ENCODE measurements around the gene MAP2K7.

Gene MAP2K7

DNA sequence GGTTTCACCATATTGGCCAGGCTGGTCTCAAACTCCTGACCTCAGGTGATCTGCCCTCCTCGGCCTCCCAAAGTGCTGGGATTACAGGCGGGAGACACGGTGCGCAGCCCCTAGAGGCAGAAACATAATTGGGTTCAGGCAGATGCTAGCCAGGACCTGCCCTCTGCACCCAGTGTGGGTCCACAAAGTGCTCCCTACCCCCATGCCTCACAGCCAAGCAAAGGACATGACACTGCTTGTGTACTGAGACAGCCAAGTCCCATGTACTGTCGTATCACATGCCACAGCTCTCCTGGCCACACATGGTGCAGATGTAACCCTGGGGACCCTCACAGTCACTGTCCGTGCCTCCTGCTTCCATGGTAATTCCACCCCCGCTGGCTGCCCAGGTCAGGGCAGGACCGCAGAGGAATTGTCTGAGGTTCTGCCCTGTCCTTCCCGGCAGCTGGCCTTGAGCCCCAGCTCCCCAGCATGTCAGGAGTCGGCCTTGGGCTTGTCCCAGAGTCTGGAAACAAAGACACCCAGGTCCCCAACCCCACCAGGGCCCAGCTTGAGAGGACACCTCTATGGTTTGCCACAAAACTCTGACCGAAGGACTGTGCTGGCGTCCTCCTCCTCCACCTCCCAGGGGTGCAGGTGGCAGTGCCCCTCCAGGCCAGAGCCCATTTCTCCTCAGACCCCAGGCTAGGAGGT lies 37.1 kb upstream of the MAP2K7 start:
- in situ Hi-C loops (cut with MboI; ENCODE audit: low sequenced_read_pairs): no loop called here

- in situ Hi-C loops (cut with MboI; ENCODE audit: low sequenced_read_pairs): no loop called here
These were observed 36.4 kb upstream of the MAP2K7 start for GRCh38 chr19:7867092-7867844.

- in situ Hi-C loops (cut with MboI; ENCODE audit: low sequenced_read_pairs): no loop called here
These were observed 35.4 kb upstream of the MAP2K7 start for GRCh38 chr19:7868326-7868670.

DNA sequence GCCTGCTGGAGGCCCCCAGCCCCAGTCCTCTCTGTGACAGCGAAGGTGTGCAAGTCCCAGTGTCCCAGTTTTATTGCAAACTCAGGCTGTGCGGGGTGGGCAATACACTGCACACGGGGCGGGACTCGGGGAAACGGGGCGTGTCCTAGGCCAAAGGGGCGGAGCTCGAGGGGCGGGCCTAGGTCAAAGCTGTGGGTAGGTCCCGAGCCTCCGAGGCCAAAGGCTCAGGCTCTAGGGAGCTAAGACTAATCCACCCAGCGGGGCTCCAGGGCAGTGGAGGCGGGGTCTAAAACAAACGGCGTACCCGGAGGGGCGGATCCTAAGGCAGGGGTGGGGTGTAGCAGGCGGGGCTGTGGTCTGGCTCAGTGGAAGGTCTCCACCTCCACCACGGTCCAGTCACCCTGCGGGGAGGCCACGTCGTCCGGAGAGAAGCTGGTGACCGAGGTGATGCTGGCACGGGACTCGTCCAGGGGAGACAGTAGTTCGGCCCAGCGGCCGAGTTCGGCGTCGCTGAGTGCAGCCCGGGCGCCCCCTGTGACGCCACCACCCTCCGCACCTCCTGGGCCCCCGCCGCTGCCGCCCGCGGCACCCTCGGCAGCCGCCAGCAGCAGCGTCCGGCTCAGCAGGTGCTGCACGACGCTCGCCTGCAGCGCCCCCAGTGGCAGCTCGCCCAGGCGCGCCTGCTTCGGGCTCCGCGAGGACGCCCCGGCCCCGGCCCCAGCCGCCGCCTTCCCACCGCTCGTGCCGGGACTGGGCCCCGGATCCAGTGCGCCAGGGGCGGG lies 34.8 kb upstream of the MAP2K7 start:
- in situ Hi-C loops (cut with MboI; ENCODE audit: low sequenced_read_pairs): no loop called here

- in situ Hi-C loops (cut with MboI; ENCODE audit: low sequenced_read_pairs): no loop called here
These were observed 34.2 kb upstream of the MAP2K7 start for GRCh38 chr19:7869453-7869909.

- in situ Hi-C loops (cut with MboI; ENCODE audit: low sequenced_read_pairs): no loop called here
These were observed 33.7 kb upstream of the MAP2K7 start for GRCh38 chr19:7869910-7870511.

DNA sequence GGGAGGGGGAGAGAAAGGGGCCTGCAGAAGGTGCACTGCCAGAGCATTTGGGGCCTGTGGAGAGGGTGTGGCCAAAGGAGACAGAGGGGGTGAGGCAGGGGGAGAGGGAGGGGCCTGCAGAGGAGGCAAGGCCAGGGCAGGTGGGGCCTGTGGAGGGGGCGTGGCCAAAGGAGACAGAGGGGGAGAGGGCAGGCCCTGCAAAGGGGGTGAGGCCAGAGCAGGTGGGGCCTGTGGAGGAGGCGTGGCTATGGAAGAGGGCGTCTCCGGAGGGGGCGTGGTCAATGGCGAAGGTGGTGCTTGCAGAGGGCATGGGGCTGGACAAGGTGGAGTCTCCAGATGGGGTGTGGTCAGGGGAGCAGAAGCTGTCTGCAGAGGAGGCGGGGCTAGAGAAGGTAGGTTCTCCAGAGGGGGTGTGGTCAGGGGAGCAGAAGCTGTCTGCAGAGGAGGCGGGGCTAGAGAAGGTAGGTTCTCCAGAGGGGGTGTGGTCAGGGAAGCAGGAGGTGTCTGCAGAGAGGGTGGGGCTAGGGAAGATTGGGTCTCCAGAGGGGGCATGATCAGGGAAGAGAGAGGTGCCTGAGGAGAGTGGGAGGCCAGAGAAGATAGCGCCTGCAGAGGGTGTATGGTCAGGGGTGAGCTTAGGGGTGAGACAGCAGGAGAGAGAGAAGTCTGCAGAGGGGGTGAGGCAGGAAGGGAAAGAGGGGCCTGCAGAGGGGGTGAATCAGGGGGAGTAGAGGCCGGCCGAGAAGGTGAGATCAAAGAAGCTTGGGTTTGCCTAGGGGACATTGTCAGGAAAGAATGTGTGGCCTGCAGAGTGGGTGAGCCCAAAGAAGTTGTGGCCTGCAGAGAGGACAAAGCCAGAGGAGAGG lies 32.9 kb upstream of the MAP2K7 start:
- in situ Hi-C loops (cut with MboI; ENCODE audit: low sequenced_read_pairs): no loop called here

GRCh38 chr19:7871437-7872305 lies 32.0 kb upstream of the MAP2K7 start:
- in situ Hi-C loops (cut with MboI; ENCODE audit: low sequenced_read_pairs): no loop called here

DNA sequence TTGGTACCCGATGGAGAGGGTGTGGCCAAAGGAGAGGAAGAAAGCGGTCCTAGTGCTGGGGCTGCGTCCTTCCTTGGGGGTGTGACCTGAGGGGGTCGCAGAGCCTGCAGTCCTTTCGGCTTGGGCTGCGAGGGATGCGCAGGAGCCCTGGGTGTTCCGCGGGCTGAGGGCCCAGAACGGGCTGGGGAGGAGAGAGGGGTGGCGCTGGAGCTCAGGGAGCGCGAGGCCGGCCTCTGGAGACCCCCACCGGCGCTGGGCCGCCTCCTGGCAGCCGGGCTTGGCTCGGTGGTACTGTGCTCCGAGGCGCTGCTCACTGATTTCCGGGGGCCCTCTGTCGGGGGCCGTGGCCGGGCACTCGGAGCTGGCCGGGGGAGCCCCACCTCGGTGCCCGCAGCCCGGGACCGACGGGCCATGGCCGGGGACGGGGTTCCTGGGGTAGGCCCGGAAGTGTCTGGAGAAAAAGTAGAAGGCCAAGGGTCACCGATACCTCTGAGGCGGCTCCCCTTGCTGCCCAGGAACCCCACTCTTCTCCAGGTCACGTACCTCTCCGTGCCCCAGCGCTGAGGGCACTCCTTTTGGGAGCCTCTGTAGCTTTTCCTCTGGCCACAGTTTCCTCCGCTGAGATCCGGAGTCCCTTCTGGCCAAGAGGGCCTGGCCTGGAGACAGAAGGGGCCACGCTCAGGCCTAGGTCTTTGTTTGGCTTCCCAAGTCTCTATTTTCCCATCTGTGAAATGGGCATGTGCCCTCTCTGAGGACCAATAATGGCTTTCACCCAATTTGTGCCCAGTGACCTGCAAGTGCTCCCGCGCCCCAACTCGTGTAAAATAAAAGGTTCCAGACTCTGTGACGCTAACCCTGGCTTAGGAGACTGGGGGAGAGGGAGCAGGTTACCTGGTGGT lies 31.1 kb upstream of the MAP2K7 start:
- in situ Hi-C loops (cut with MboI; ENCODE audit: low sequenced_read_pairs): no loop called here

GRCh38 chr19:7873304-7874075 lies 30.2 kb upstream of the MAP2K7 start:
- in situ Hi-C loops (cut with MboI; ENCODE audit: low sequenced_read_pairs): no loop called here

GRCh38 chr19:7874076-7874896 lies 29.4 kb upstream of the MAP2K7 start, which contains the start of gene PRR36:
TSS of gene PRR36 (minus strand) at chr19:7874390. CDS start at chr19:7873689, 701 bp downstream.
- in situ Hi-C loops (cut with MboI; ENCODE audit: low sequenced_read_pairs): no loop called here

DNA sequence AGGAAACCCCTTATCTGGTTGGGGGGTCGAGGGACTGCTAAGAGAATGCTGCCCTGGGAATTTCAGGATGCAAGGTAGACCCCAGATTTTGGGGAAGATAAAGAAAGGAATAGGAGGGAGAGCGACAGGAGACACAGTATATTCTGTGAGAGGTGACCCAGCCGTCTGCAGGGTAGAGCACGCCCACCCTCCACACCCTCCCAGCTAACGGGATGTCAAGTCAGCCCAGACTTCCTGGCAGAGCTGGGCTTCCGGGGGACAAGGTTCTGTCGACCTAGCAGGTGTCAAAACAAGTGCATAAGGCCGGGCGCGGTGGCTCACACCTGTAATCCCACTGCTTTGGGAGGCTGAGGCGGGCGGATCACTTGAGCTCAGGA lies 28.8 kb upstream of the MAP2K7 start:
- in situ Hi-C loops (cut with MboI; ENCODE audit: low sequenced_read_pairs): no loop called here

- in situ Hi-C loops (cut with MboI; ENCODE audit: low sequenced_read_pairs): no loop called here
These were observed 26.3 kb upstream of the MAP2K7 start for GRCh38 chr19:7877249-7877836.

GRCh38 chr19:7879111-7879807 lies 24.4 kb upstream of the MAP2K7 start:
- in situ Hi-C loops (cut with MboI; ENCODE audit: low sequenced_read_pairs): no loop called here

- in situ Hi-C loops (cut with MboI; ENCODE audit: low sequenced_read_pairs): no loop called here
These were observed 23.8 kb upstream of the MAP2K7 start for GRCh38 chr19:7879836-7880235.

GRCh38 chr19:7881910-7882309 lies 21.8 kb upstream of the MAP2K7 start:
- in situ Hi-C loops (cut with MboI; ENCODE audit: low sequenced_read_pairs): no loop called here
